Stimulated activated naive CD8-positive, alpha-beta T cell treated with anti-CD3 and anti-CD28 coated beads, Interleukin-15, Interleukin-2, amounts not matched to agents 100 ng/mL and 50 ng/mL, for 24 hours (primary cell): Measurements from ENCODE around the gene AQP4.

Source experiments
- H3K27ac Mint-ChIP-seq: one replicate; pipeline ENCODE4 v1.8.0; 2021; ENCODE audit warnings: mild to moderate bottlenecking, mixed read lengths
- H3K27me3 Mint-ChIP-seq: one replicate; pipeline ENCODE4 v1.8.0; 2021; ENCODE audit warnings: mixed read lengths
- H3K36me3 Mint-ChIP-seq: one replicate; pipeline ENCODE4 v1.8.0; 2021; ENCODE audit warnings: low read depth, mixed read lengths
- H3K4me1 Mint-ChIP-seq: one replicate; pipeline ENCODE4 v1.8.0; 2021; ENCODE audit warnings: low read depth, mixed read lengths
- H3K4me3 Mint-ChIP-seq: one replicate; pipeline ENCODE4 v1.8.0; 2021; ENCODE audit warnings: mild to moderate bottlenecking, mixed read lengths
- H3K9me3 Mint-ChIP-seq: one replicate; pipeline ENCODE4 v1.8.0; 2021; ENCODE audit warnings: mixed read lengths

Gene AQP4

GRCh38 chr18:26865557-26865956 lies at the start of gene AQP4:
Gene AQP4 (minus strand): TSS chr18:26865707. CDS start chr18:26865689, 18 bp downstream.
- Mint-ChIP-seq H3K4me1 (no peaks in the 10 kb centered on the region), H3K9me3 (no peaks in the 10 kb centered on the region), H3K36me3 (no peaks in the 10 kb centered on the region), H3K27ac (no peak within 1 kb of the TSS), H3K4me3 (no peak within 1 kb of the TSS), H3K27me3 (peaks cover 22% of the 10 kb centered on the region)

GRCh38 chr18:26911840-26912239 lies 46.3 kb upstream of the AQP4 start:
- Mint-ChIP-seq H3K4me3 (no peak overlapping the region), H3K36me3 (no peaks in the 10 kb centered on the region), H3K27ac (no peak overlapping the region), H3K9me3 (peaks cover 5% of the 10 kb centered on the region), H3K4me1 (no peaks in the 10 kb centered on the region), H3K27me3 (no peaks in the 10 kb centered on the region)

- H3K27ac Mint-ChIP-seq = no peak overlapping the region
- H3K27me3 Mint-ChIP-seq = no peaks in the 10 kb centered on the region
- no peak overlapping the region for H3K4me3 Mint-ChIP-seq
- no peaks in the 10 kb centered on the region for H3K36me3 Mint-ChIP-seq
- no peaks in the 10 kb centered on the region for H3K4me1 Mint-ChIP-seq
- H3K9me3 Mint-ChIP-seq = peaks cover 16% of the 10 kb centered on the region
Observed at GRCh38 chr18:26909599-26910290, 44.2 kb upstream of the AQP4 start.

- Mint-ChIP-seq H3K27me3 (no peaks in the 10 kb centered on the region), H3K4me3 (no peak overlapping the region), H3K27ac (no peak overlapping the region), H3K36me3 (no peaks in the 10 kb centered on the region), H3K9me3 (peaks cover 19% of the 10 kb centered on the region), H3K4me1 (no peaks in the 10 kb centered on the region)
Observed at GRCh38 chr18:26908906-26909305, 43.4 kb upstream of the AQP4 start.

GRCh38 chr18:26902291-26902690 lies 36.8 kb upstream of the AQP4 start:
- Mint-ChIP-seq H3K4me3 (no peak overlapping the region), H3K4me1 (no peaks in the 10 kb centered on the region), H3K27ac (no peak overlapping the region), H3K27me3 (no peaks in the 10 kb centered on the region), H3K9me3 (peaks cover 28% of the 10 kb centered on the region), H3K36me3 (no peaks in the 10 kb centered on the region)

GRCh38 chr18:26901020-26901419 lies 35.5 kb upstream of the AQP4 start:
- H3K27ac Mint-ChIP-seq = no peak overlapping the region
- no peak overlapping the region for H3K4me3 Mint-ChIP-seq
- H3K36me3 Mint-ChIP-seq = no peaks in the 10 kb centered on the region
- H3K27me3 Mint-ChIP-seq = no peaks in the 10 kb centered on the region
- H3K9me3 Mint-ChIP-seq = peaks cover 22% of the 10 kb centered on the region
- no peaks in the 10 kb centered on the region for H3K4me1 Mint-ChIP-seq

- Mint-ChIP-seq H3K27ac (no peak overlapping the region), H3K27me3 (no peaks in the 10 kb centered on the region), H3K9me3 (no peaks in the 10 kb centered on the region), H3K36me3 (no peaks in the 10 kb centered on the region), H3K4me1 (no peaks in the 10 kb centered on the region), H3K4me3 (no peak overlapping the region)
Observed at GRCh38 chr18:26894426-26894825, 28.9 kb upstream of the AQP4 start.

GRCh38 chr18:26893996-26894395 lies 28.5 kb upstream of the AQP4 start:
- H3K4me1 Mint-ChIP-seq = no peaks in the 10 kb centered on the region
- H3K9me3 Mint-ChIP-seq = no peaks in the 10 kb centered on the region
- no peak overlapping the region for H3K4me3 Mint-ChIP-seq
- H3K27ac Mint-ChIP-seq = no peak overlapping the region
- no peaks in the 10 kb centered on the region for H3K27me3 Mint-ChIP-seq
- H3K36me3 Mint-ChIP-seq = no peaks in the 10 kb centered on the region

GRCh38 chr18:26888259-26888658 lies 22.8 kb upstream of the AQP4 start:
- Mint-ChIP-seq H3K9me3 (no peaks in the 10 kb centered on the region), H3K27ac (no peak overlapping the region), H3K36me3 (no peaks in the 10 kb centered on the region), H3K4me3 (no peak overlapping the region), H3K4me1 (no peaks in the 10 kb centered on the region), H3K27me3 (no peaks in the 10 kb centered on the region)

GRCh38 chr18:26875040-26875654 lies 9.6 kb upstream of the AQP4 start:
- no peaks in the 10 kb centered on the region for H3K36me3 Mint-ChIP-seq
- peaks cover 3% of the 10 kb centered on the region for H3K9me3 Mint-ChIP-seq
- no peak overlapping the region for H3K27ac Mint-ChIP-seq
- H3K27me3 Mint-ChIP-seq = no peaks in the 10 kb centered on the region
- no peak overlapping the region for H3K4me3 Mint-ChIP-seq
- H3K4me1 Mint-ChIP-seq = no peaks in the 10 kb centered on the region

- Mint-ChIP-seq H3K27ac (no peak overlapping the region), H3K4me3 (no peak overlapping the region), H3K27me3 (no peaks in the 10 kb centered on the region), H3K9me3 (peaks cover 3% of the 10 kb centered on the region), H3K4me1 (no peaks in the 10 kb centered on the region), H3K36me3 (no peaks in the 10 kb centered on the region)
Observed at GRCh38 chr18:26874283-26874682, 8.8 kb upstream of the AQP4 start.

- Mint-ChIP-seq H3K27me3 (peaks cover 9% of the 10 kb centered on the region), H3K4me1 (no peaks in the 10 kb centered on the region), H3K4me3 (no peak overlapping the region), H3K9me3 (no peaks in the 10 kb centered on the region), H3K27ac (no peak overlapping the region), H3K36me3 (no peaks in the 10 kb centered on the region)
Observed at GRCh38 chr18:26869640-26870039, 4.1 kb upstream of the AQP4 start.

GRCh38 chr18:26868968-26869586 lies 3.6 kb upstream of the AQP4 start:
- Mint-ChIP-seq H3K9me3 (no peaks in the 10 kb centered on the region), H3K27ac (no peak overlapping the region), H3K36me3 (no peaks in the 10 kb centered on the region), H3K27me3 (peaks cover 14% of the 10 kb centered on the region), H3K4me3 (no peak overlapping the region), H3K4me1 (no peaks in the 10 kb centered on the region)

GRCh38 chr18:26867471-26867870 lies 2.0 kb upstream of the AQP4 start:
- no peaks in the 10 kb centered on the region for H3K36me3 Mint-ChIP-seq
- peaks cover 18% of the 10 kb centered on the region for H3K27me3 Mint-ChIP-seq
- no peak overlapping the region for H3K4me3 Mint-ChIP-seq
- H3K27ac Mint-ChIP-seq = no peak overlapping the region
- no peaks in the 10 kb centered on the region for H3K4me1 Mint-ChIP-seq
- no peaks in the 10 kb centered on the region for H3K9me3 Mint-ChIP-seq

- no peaks in the 10 kb centered on the region for H3K36me3 Mint-ChIP-seq
- no peak overlapping the region for H3K4me3 Mint-ChIP-seq
- H3K27ac Mint-ChIP-seq = no peak overlapping the region
- no peaks in the 10 kb centered on the region for H3K4me1 Mint-ChIP-seq
- no peaks in the 10 kb centered on the region for H3K9me3 Mint-ChIP-seq
- H3K27me3 Mint-ChIP-seq = peaks cover 22% of the 10 kb centered on the region
Observed at GRCh38 chr18:26864658-26865057, 849 bp downstream of the AQP4 start.
